Peyer's patch (tissue), 4 donors: ENCODE data around the gene CELF4.

Experiments used
- POLR2A ChIP-seq, 2 donors: fragments of 450-650 bp; IDR thresholded peaks; one replicate each; pipeline ENCODE4 v1.5.1; 2017; ENCODE audit warnings: antibody characterized with exemption in 2 of 2, mild to moderate bottlenecking in 2 of 2, moderate library complexity in 2 of 2
- TF ChIP-seq, protein P1 (sequence below), 6 experiments: fragments of 450-650 bp in 4 of 6; fragments of 200-600 bp in 2 of 6; sonication (generic) in 1 of 6; IDR thresholded peaks; one replicate each; pipeline ENCODE4 v1.5.1; 2017 to 2019; ENCODE audit warnings: antibody characterized with exemption in 6 of 6, mild to moderate bottlenecking in 3 of 6, moderate library complexity in 1 of 6

DNA sequence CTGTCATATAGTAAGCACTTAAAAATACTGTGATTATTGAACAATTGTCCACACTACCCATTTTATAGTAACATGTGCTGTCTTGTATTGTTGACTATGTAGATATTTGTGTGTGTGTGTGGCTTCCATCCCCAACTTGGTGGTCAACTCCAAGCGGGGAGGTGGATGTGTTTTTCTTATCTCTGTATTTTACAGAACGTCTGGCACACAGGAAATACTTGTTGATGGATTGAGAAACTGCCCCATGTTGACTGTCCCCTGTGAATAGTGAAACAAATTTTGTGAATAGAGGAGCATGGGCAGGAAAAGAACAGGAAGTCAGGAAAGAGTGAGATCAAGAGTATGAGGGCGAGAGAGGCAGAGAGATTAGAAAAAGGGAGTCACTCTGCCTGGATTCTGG, 83.6 kb downstream of the CELF4 start:
- TF ChIP-seq, protein P1, sequence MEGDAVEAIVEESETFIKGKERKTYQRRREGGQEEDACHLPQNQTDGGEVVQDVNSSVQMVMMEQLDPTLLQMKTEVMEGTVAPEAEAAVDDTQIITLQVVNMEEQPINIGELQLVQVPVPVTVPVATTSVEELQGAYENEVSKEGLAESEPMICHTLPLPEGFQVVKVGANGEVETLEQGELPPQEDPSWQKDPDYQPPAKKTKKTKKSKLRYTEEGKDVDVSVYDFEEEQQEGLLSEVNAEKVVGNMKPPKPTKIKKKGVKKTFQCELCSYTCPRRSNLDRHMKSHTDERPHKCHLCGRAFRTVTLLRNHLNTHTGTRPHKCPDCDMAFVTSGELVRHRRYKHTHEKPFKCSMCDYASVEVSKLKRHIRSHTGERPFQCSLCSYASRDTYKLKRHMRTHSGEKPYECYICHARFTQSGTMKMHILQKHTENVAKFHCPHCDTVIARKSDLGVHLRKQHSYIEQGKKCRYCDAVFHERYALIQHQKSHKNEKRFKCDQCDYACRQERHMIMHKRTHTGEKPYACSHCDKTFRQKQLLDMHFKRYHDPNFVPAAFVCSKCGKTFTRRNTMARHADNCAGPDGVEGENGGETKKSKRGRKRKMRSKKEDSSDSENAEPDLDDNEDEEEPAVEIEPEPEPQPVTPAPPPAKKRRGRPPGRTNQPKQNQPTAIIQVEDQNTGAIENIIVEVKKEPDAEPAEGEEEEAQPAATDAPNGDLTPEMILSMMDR (IDR thresholded peaks at IDR 0.05): no peak
- no peak for TF ChIP-seq POLR2A (IDR thresholded peaks at IDR 0.05)
